Suppressor macrophage treated with lipopolysaccharide for 1 hour (primary cell): ENCODE results near the gene WDR91.
"Not testable (repeated sequence)": the region's sequence is repeated elsewhere in the genome, so short reads cannot be mapped to it uniquely, and the experiment has no call there.

ENCODE experiments used
- DNase-seq, 3 donors: peaks; one replicate each; pipeline ENCODE4 v3.0.0-alpha.2; 2020 to 2022

Gene WDR91

DNA sequence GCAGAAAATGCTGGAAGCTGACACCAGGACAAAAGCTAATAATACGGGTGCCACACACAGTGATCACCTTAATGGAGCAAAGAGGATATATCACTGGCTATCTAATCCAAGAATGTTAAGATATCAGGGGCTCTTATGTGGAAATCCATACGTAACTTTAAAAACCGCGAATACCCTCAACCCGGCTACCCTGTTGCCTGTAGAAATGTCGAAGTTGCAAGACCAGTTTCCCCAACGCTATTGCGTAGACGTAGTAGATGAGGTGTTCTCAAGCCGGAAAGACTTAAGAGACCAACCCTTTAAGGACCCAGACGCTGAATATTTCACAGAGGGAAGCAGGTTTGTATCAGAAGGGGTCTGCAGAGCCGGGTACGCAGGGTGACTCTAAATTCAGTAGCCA is 33.0 kb downstream of the WDR91 start:
- DNase-seq: no peak

DNA sequence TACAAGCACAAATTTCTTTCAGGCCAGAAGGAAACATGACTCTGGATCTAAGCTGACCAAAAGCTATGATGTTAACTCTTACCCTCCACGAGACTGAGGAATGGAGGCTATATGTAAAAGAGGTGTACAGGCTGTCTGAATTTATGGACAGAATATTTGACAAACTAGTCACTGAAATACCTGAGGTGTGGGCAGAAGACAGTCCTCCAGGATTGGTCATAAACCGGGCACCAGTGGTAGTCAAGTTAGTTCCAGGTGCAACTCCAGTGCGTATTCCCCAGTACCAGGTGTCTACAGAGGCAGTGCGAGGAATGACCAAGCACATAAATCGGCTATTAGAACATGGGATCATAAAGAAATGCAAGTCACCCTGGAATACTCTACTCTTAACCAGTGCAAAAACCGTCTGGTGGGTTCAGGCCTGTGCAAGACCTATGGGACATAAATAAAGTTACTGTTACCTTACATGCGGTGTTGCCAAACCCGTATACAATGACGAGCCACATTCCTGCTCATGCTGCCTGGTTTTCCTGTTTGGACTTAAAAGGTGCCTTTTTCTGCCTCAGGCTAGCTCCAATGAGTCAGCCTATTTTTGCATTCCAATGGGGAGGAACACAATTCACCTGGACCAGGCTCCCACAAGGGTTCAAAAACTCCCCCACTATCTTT is 34.2 kb downstream of the WDR91 start:
- no peak for DNase-seq

- DNase-seq: no peak
These were observed 35.4 kb downstream of the WDR91 start for GRCh38 chr7:135175931-135176330.

DNA sequence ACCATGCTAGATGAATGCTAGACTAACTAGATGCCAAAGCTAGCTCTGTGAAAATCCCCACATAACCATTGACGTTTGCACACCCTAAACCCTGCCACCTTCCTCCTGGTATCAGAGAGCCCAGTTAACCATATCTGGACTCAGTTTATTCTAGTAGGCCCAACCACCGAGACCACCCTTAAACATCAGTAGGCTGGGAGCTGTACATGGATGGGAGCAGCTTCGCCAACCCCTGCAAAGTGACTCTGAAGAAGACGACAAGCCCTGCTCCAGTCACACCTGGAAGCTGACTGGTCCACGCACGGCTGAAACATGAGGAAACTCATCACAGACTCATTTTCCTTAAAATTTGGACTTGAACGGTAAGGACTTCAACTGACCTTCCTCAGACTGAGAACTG is 36.4 kb downstream of the WDR91 start:
- no peak for DNase-seq

DNA sequence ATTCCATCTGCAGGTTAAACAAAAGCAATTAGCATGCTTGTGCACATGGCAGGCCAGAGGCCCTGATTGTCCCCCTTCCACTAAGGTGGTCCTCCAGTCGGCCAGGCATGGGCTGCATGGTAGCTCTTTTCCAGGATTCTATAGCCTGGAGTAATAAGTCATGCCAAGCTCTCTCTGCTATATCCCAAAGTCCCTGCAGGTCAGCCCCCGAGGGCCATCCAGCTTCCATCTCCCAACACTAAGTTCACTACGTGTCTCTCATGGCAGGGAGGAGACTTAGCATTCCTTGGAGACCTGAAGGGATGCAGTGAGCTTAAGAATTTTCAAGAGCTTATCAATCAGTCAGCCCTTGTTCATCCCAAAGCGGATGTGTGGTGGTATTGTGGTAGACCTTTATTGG is 37.4 kb downstream of the WDR91 start:
- DNase-seq: not testable (repeated sequence)

DNA sequence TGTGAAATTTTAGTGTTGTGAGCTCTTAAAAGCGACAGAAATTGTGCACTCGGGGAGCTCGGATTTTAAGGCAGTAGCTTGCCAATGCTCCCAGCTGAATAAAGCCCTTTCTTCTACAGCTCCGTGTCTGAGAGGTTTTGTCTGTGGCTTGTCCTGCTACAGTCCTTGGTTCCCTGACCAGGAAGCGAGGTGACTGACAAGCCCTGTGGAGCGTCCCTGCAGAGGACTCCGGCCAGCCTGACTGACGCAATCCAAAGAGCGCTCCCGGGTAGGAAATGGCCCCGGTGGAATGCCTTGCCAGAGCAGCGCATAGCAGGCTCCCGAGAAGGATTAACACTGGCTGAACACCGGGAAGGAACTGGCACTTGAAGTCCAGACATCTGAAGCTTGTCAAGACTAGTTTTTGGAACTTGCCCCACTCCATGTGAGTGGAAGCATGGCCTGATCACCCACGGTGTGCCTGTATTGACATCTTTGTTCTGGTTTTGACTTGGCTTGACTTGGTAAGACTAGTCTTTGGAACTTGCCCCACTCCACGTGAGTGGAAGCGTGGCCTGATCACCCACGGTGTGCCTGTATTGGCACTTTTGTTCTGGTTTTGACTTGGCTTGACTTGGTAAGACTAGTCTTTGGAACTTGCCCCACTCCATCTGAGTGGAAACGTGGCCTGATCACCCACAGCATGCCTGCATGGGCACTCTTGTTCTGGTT is 39.6 kb downstream of the WDR91 start:
- peak in 1 of 3 donors; percentile 33 for DNase-seq

DNA sequence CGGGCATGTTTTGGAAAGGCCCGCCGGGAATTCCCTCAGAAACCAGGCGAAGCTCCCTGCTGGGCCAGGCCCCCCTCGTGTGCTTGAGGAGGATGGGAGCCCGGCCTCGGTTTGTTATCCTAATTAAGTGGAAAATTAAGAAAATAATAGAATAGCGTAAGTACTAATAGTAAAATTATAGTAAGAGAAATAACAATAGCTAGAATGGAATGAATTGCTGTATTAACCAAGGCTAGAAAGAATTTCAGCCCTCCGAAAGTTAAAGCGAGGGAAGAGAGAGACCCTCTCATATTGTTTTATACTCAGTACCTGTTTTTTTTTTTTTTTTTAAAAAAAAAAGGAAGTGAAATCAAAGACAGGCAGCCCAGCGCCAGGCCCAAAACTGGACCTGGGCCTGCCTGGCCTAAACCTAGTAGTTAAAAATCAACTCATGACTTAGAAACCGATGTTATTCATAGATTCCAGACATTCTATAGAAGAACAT is 40.3 kb downstream of the WDR91 start:
- not testable (repeated sequence) for DNase-seq

DNA sequence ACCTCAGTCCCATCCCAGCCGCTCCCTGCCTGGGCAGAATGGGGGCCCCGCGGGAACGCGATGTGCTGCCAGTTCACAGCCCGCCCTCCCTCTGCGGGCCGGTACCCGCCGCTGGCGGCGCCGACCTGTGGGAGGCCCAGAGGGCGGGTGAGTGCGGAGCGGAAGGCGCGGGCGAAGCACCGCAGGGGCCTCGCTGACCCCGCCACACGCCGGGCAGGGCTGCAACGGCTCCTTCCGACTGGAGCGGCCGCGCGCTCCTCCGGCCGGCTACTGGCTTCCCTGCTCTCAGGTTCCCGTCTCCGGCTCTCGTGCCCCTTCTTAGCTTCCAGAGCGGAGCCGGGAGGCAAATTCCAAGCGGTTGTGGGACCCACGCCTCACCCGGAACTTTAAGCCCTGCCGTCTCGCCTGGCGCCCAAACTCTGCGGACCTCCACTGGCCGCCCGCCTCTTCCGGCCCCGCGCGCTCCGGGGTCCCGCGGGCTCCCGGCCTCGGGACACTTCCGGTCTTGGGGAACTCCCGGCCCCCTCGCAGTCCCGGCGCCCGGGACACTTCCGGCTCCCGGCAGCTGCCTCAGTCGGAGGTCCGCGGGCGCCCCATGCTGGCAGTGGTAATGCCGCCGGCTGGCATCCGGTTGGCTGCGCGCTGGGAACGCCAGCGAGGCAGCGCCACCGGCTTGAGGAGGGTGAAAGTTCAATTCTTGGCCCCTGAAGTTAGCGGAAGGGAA is 40.9 kb downstream of the WDR91 start, which contains the start of gene CYREN:
CYREN (minus strand) TSS at position 434 of the 724 bp plus-strand sequence. CDS start 1,785 bp downstream, outside the sequence.
- peak; percentile 98 to 99 (median 98) for DNase-seq

- DNase-seq: peak in 2 of 3 donors; percentile 54 to 56
These were observed 41.4 kb downstream of the WDR91 start for GRCh38 chr7:135169964-135170273.

DNA sequence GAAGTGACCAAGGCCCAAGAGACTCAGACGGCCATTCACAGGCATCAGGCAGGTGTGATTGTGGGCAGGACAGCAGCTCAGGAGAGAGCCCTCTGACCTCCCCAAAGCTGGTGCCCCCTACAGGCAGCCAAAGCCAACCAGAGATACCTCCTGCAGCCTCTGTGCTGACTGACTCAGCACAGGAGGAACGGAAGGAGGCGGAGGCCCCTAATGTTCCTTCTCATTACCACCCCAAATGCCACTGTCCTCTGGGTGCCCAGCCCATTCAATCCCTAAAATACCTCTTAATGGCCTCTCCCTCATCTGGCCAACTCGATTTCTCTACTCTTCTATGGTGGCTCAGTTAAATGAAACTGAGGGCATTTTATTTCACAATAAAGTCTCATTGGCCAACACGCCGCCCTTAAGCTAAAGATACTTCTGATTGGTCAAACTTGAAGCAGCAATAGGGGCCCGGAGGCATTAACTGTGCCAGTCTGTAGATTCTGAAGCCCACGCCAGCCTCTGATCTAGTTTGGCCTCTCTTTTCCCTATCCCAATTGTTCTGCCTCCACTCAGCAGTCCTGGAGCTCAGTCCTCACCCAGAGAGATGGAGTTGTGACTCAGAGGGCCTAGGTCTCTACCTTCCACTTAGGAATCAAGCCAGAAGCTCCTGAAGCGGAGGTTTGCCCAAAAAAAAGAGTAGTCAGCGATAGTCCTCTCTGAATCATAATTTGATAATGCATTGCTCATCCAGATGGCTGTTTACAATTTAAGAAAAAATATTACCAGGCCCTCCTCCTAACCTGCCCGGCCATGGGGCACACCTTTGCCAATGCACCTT is 42.0 kb downstream of the WDR91 start:
- DNase-seq: peak; percentile 67 to 78 (median 72)

- no peak for DNase-seq
These were observed 42.7 kb downstream of the WDR91 start for GRCh38 chr7:135168489-135169140.

GRCh38 chr7:135168001-135168400 is 43.3 kb downstream of the WDR91 start:
- peak; percentile 76 to 88 (median 87) for DNase-seq

- DNase-seq: no peak
These were observed 43.9 kb downstream of the WDR91 start for GRCh38 chr7:135167365-135167917.

DNA sequence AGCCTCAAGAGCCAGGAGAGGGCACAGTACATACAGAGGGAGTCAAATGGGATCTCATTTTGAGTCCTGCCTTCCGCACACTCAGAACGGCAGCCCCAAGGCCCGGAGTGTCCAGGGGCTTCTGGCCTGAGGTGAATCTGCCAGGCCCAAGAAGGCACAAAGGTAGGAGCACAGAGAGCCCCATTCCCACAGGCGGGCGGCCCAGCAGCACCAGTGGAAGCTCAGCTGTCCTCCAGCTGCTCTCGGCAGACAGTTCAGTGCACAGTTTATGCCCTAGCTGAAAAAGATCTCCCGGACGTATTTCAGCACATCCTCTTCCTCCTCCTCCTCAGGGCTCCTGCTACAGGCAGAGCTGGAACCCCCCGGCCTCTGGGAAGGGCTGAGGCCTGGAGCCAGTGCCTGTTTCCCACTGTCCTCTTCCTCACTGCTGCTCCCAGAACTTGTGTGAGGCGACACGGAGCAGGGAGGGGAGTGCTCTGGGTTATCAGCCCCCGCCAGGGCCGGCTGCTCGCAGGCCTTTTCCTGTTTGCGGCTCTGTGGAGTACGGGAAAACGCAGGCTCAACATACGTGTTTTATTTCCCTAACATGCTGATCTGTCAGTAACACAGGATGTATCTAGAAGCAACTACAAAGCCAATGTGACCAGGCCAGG is 44.9 kb downstream of the WDR91 start:
- no peak for DNase-seq

GRCh38 chr7:135165862-135166261 is 45.5 kb downstream of the WDR91 start:
- no peak for DNase-seq

DNA sequence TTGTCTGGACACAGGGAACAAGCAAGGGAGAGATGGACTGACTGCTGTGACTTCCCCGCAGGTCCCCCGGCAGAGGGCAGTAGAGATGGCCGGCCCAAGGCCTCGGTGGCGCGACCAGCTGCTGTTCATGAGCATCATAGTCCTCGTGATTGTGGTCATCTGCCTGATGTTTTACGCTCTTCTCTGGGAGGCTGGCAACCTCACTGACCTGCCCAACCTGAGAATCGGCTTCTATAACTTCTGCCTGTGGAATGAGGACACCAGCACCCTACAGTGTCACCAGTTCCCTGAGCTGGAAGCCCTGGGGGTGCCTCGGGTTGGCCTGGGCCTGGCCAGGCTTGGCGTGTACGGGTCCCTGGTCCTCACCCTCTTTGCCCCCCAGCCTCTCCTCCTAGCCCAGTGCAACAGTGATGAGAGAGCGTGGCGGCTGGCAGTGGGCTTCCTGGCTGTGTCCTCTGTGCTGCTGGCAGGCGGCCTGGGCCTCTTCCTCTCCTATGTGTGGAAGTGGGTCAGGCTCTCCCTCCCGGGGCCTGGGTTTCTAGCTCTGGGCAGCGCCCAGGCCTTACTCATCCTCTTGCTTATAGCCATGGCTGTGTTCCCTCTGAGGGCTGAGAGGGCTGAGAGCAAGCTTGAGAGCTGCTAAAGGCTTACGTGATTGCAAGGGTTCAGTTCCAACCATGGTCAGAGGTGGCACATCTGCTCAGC is 46.8 kb downstream of the WDR91 start:
- DNase-seq: no peak

DNA sequence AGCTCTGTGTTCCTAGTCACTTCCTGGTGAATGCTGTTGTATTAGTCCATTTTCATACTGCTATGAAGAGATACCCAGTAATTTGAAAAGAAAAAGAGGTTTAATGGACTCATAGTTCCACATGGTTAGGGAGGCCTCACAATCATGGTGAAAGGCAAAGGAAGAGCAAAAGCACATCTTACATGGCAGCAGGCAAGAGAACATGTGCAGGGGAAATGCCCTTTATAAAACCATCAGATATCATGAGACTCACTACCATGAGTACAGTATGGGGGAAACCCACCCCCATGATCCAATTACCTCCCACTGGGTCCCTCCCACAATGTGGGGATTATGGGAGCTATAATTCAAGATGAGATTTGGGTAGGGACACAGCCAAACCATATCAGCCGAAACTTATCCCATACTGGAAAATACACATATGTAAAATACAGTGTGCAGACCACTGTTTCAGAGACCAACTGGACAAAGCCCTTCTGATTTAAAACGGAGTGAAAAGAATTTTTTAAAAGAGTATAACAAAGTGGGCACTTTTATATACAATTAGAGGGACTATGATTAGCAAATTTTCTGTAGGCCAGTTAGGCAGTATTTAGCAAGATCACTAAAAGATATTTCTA is 48.8 kb downstream of the WDR91 start:
- no peak for DNase-seq

DNA sequence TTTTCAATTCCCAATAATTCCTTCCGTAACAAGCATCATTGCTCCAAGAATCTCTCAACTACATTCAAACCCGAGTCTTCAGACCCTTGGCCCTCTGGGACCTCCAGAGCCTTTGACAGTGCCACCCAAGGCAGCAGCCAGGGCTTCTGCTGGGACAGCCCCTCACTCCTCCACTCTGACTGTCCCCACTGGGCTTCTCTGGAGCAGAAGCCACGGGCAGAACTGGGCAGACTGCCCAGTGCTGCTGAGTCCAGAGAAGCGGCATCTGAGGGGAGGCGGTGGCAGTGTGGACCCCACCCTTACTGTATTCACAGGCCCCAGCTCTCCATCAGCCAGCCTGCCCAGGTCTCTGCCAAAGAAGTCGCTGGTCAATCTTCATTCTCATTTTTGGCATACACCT is 49.7 kb downstream of the WDR91 start:
- no peak for DNase-seq

GRCh38 chr7:135160858-135161653 is 50.3 kb downstream of the WDR91 start:
- peak; percentile 54 to 64 (median 57) for DNase-seq
